Measurements from ENCODE around the gene PLPP1. TPM values are rescaled to one million over a fixed set of nuclear protein-coding genes. Genes with fewer than 3 reads are reported as not detected.

Gene PLPP1
- total and polyA plus RNA-seq, 2 experiments from 2014 or later, result 63.5 to 78.6 TPM

GRCh38 chr5:55485073-55485472 is 49.7 kb downstream of the PLPP1 start:
- H3F3A ChIP-seq (ENCODE audit: insufficient read depth), result peaks cover 19% of the 10 kb centered on the region
- H3K4me3 ChIP-seq, result no peak overlapping the region
- peaks cover 63% of the 10 kb centered on the region for H3K79me2 ChIP-seq (ENCODE audit: insufficient read depth)
- H3K4me2 ChIP-seq (ENCODE audit: unreplicated experiment), result no peak overlapping the region
- no peaks in the 10 kb centered on the region for H3K27me3 ChIP-seq (replicated peaks; ENCODE audit: insufficient read depth)
- no peak for TF ChIP-seq EZH2phosphoT487 (IDR thresholded peaks at IDR 0.05; ENCODE audit: insufficient read depth, low read depth)
- TF ChIP-seq EZH2 (IDR thresholded peaks at IDR 0.05; ENCODE audit: insufficient read depth, poor library complexity, severe bottlenecking), result no peak
- peaks cover 24% of the 10 kb centered on the region for H3K4me1 ChIP-seq (ENCODE audit: insufficient read depth)
- in situ Hi-C loops (cut with MboI), result no loop called here
- no peaks in the 10 kb centered on the region for H4K20me1 ChIP-seq (ENCODE audit: insufficient read depth)
- no peak overlapping the region for H2AFZ ChIP-seq
- WGBS, 2 experiments (ENCODE audit: low coverage in 1 of 2, low lambda C conversion rate in 2 of 2, missing lambda C conversion rate in 2 of 2), result 95 to 98% methylated on average over 3 of the region's 3 CpGs
- H3K9me3 ChIP-seq (ENCODE audit: low read depth), result no peaks in the 10 kb centered on the region
- H3K27ac ChIP-seq, result no peak overlapping the region
- no peaks in the 10 kb centered on the region for H3K36me3 ChIP-seq (ENCODE audit: low read depth)
- H3K9ac ChIP-seq, result no peak overlapping the region
- no peaks in the 10 kb centered on the region for H3K9me2 ChIP-seq (ENCODE audit: insufficient read depth)
- no peak for DNase-seq

- DNase-seq, result no peak
- no peak for TF ChIP-seq EZH2phosphoT487 (IDR thresholded peaks at IDR 0.05; ENCODE audit: insufficient read depth, low read depth)
- no peak for TF ChIP-seq EZH2 (IDR thresholded peaks at IDR 0.05; ENCODE audit: insufficient read depth, poor library complexity, severe bottlenecking)
- no peaks in the 10 kb centered on the region for H3K27me3 ChIP-seq (replicated peaks; ENCODE audit: insufficient read depth)
- H3K4me1 ChIP-seq (ENCODE audit: insufficient read depth), result peaks cover 24% of the 10 kb centered on the region
- no peak overlapping the region for H3K9ac ChIP-seq
- H3K79me2 ChIP-seq (ENCODE audit: insufficient read depth), result peaks cover 66% of the 10 kb centered on the region
- no peak overlapping the region for H2AFZ ChIP-seq
- no peaks in the 10 kb centered on the region for H3K36me3 ChIP-seq (ENCODE audit: low read depth)
- H3K9me2 ChIP-seq (ENCODE audit: insufficient read depth), result no peaks in the 10 kb centered on the region
- H3K27ac ChIP-seq, result no peak overlapping the region
- WGBS, 2 experiments (ENCODE audit: low coverage in 1 of 2, low lambda C conversion rate in 2 of 2, missing lambda C conversion rate in 2 of 2), result 97 to 100% methylated on average over 1 of the region's 1 CpG
- H3K4me2 ChIP-seq (ENCODE audit: unreplicated experiment), result no peak overlapping the region
- H4K20me1 ChIP-seq (ENCODE audit: insufficient read depth), result no peaks in the 10 kb centered on the region
- no peak overlapping the region for H3K4me3 ChIP-seq
- in situ Hi-C loops (cut with MboI), result no loop called here
- H3K9me3 ChIP-seq (ENCODE audit: low read depth), result no peaks in the 10 kb centered on the region
- peaks cover 19% of the 10 kb centered on the region for H3F3A ChIP-seq (ENCODE audit: insufficient read depth)
Observed at GRCh38 chr5:55484531-55484930, 50.2 kb downstream of the PLPP1 start.

- TF ChIP-seq EZH2 (IDR thresholded peaks at IDR 0.05; ENCODE audit: insufficient read depth, poor library complexity, severe bottlenecking) (no peak), EZH2phosphoT487 (IDR thresholded peaks at IDR 0.05; ENCODE audit: insufficient read depth, low read depth) (no peak)
- H2AFZ ChIP-seq, result no peak overlapping the region
- DNase-seq, result no peak
- no peak overlapping the region for H3K9ac ChIP-seq
- H3K4me3 ChIP-seq, result no peak overlapping the region
- H4K20me1 ChIP-seq (ENCODE audit: insufficient read depth), result no peaks in the 10 kb centered on the region
- H3K4me1 ChIP-seq (ENCODE audit: insufficient read depth), result peaks cover 24% of the 10 kb centered on the region
- in situ Hi-C loops (cut with MboI), result no loop called here
- no peaks in the 10 kb centered on the region for H3K27me3 ChIP-seq (replicated peaks; ENCODE audit: insufficient read depth)
- no peak overlapping the region for H3K27ac ChIP-seq
- H3K9me2 ChIP-seq (ENCODE audit: insufficient read depth), result no peaks in the 10 kb centered on the region
- H3K4me2 ChIP-seq (ENCODE audit: unreplicated experiment), result no peak overlapping the region
- H3K9me3 ChIP-seq (ENCODE audit: low read depth), result no peaks in the 10 kb centered on the region
- H3F3A ChIP-seq (ENCODE audit: insufficient read depth), result peaks cover 19% of the 10 kb centered on the region
- H3K36me3 ChIP-seq (ENCODE audit: low read depth), result no peaks in the 10 kb centered on the region
- 84 to 90% methylated on average over 3 of the region's 3 CpGs for WGBS, 2 experiments (ENCODE audit: low coverage in 1 of 2, low lambda C conversion rate in 2 of 2, missing lambda C conversion rate in 2 of 2)
- H3K79me2 ChIP-seq (ENCODE audit: insufficient read depth), result peaks cover 66% of the 10 kb centered on the region
Observed at GRCh38 chr5:55483885-55484284, 50.9 kb downstream of the PLPP1 start.

- in situ Hi-C loops (cut with MboI), result no loop called here
- Histone ChIP-seq H4K20me1 (ENCODE audit: insufficient read depth) (no peaks in the 10 kb centered on the region), H3K9ac (no peak overlapping the region), H3K4me2 (ENCODE audit: unreplicated experiment) (peak overlapping the region; percentile 59), H3K27me3 (replicated peaks; ENCODE audit: insufficient read depth) (no peaks in the 10 kb centered on the region), H3K9me2 (ENCODE audit: insufficient read depth) (no peaks in the 10 kb centered on the region), H3K9me3 (ENCODE audit: low read depth) (no peaks in the 10 kb centered on the region), H3K79me2 (ENCODE audit: insufficient read depth) (peaks cover 66% of the 10 kb centered on the region), H3K4me1 (ENCODE audit: insufficient read depth) (peaks cover 30% of the 10 kb centered on the region), H3K36me3 (ENCODE audit: low read depth) (no peaks in the 10 kb centered on the region), H3K27ac (peak overlapping the region; percentile 70), H2AFZ (no peak overlapping the region), H3F3A (ENCODE audit: insufficient read depth) (peaks cover 19% of the 10 kb centered on the region), H3K4me3 (peak overlapping the region; percentile 27)
- WGBS, 2 experiments (ENCODE audit: low coverage in 1 of 2, low lambda C conversion rate in 2 of 2, missing lambda C conversion rate in 2 of 2), result 45 to 47% methylated on average over 3 of the region's 3 CpGs
- peak; percentile 36 for DNase-seq
- TF ChIP-seq EZH2 (IDR thresholded peaks at IDR 0.05; ENCODE audit: insufficient read depth, poor library complexity, severe bottlenecking) (no peak), EZH2phosphoT487 (IDR thresholded peaks at IDR 0.05; ENCODE audit: insufficient read depth, low read depth) (no peak)
Observed at GRCh38 chr5:55481293-55481855, 53.4 kb downstream of the PLPP1 start.

Data from GM23248 (cell line).